DMS79 treated with DMSO at 0.1 percent for 48 hours (cell line): ENCODE results near the gene MPPED2.

Source experiments
- DNase-seq: peaks from one replicate; lab custom pipeline; 2025; lab: John Stamatoyannopoulos, UW

Gene MPPED2

DNA sequence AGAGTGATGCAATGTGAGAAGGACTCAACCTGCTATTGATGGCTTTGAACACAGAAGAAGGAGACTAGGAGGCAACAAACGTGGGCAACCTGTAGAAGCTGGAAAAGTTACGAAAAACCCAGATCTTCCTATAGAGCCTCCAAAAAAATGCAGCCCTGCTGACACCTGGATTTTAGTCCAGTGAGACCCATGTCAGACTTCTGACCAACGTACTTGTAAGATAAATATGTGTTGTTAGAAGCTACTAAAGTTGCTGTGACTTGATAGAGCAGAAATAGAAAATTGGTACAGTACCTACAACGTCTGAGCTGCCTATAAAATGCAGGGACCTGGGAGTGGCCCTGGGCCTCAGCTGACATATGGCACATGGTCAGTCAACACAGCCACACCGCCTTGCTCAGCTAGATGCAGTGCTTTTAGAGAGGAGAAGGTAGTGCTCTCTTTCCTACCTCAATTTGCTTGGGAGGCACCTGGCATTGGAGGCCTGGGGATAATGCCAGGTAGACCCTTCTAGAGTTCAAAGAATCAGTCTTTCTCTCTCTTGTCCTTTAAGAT, 165.8 kb downstream of the MPPED2 start:
- DNase-seq = no peak

DNA sequence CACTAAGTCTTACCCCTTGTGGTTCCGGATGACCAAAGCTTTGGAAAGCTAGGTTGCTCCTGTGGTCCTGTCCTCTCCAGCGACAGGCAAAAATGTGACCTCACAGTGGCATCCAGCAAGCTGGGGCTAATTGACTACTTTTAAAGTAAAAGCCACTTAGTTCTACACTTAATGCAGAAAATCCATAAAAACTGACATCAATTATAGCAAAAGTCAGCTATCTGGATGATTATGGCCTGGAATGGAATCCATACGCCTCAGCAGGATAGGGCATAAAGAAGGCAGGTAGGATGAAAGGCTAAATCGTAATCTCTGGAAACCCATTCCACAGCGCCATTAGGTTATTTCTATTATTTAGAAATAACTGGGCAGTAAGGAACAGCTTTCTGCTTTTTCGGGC, 171.3 kb downstream of the MPPED2 start:
- DNase-seq = no peak

DNA sequence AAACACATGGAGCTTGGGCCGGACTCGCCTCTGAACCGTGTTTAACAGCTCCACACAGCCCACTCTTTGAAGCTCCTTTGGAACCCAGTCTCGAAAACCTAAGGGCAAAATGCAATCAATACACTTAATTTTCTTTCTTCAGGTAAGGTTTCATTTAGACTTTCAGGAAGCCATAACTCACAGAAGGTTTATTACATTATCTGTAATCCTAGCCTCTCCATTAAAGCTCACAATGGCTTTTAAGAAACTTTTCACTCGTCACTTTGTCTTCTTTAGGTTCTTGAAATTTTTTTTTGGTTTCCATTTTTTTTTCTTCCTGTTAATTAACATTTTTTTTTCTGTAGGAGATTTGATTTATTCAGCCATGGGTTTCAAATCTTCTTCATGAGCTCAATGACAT, 171.9 kb downstream of the MPPED2 start:
- DNase-seq = no peak

DNA sequence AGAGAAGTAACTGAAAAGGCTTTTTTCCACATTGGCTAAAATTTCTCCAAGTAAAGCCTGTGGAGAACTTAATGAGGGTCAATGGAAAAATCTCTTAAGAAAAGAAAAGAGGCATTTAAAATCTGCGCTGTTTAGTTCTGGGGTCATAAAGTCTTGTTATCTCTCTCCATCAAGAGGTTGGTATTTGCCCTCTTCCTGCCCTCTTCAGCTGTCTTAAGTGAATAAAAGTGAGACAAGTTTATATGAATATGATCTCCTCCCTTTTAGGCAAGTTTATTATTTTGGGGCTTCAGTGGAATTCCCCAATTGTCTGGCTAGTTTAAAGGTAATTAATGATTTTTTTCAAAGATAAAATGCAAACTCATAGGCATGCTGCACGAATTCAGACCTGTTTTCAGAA, 173.6 kb downstream of the MPPED2 start:
- DNase-seq = no peak

DNA sequence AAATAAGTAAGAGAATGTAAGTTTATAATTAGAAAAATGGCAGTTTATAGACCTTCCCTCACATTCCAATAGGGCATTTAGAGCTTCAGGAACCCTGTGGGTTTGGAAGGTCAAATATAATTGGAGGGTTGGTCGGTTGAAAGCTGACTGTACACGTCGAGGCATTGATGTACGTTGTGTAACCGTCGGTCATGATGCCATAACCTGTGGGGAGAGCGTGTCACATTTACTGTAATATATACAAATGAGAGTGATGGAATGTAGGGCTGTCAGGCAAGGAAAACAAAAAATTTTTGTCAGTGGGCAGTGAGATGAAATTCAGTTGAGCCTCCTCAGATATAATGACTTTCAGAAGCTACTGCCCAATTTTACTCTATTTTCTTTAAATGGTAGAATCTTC, 174.8 kb downstream of the MPPED2 start:
- no peak for DNase-seq

DNA sequence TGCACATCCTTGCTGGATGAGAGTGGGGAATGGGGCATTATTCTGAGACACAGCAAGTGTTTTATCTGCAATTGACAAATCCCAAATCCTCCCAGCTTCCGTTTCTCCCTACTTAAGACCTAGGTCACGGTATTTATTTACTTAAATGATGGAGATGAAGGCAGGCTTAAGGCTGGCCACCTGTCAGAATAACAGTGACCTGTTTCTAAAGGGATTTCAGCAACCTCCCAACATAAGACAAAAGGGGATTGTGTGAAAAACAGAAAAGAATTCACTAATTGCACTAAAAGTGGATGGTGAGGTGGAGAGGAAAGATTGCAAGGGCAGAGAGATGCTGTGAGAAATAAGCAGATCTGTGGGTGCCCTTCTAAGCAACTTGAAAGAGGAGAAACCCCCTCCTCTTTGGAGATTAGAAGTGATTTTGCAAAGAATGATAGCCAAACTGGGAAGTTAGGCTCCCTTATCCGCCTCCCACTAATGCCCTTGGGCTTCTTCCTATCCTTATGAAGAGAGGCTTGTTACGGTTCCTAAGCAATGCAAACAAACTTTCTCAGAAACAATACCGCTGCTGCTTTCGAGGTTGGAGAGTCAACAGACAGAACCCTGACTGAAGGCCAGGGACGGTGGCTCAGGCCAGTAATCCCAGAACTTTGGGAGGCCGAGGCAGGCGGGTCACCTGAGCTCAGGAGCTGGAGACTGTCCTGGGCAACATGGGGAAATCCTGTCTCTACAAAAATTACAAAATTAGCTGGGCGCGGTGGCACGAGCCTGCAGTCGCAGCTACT, 179.0 kb downstream of the MPPED2 start:
- no peak for DNase-seq

DNA sequence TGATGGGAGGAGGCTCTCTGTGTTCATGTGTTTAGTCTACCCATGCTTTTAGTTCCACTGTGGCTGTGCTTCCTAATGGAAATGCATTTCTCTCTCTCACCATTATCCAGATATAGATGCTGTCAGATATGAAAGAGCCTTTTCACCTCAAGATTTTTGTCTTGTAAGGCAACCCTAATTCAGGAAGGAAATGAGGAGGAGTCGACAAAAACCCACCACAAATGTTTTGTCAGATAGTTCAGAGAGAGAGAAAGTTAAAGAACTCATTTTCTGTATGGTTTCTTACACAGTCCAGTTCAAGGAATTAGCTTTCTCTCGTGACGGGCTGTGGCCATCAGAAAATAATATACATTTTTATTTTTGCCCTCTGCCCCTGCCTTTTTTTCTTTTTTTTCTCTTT, 180.8 kb downstream of the MPPED2 start:
- DNase-seq = no peak

DNA sequence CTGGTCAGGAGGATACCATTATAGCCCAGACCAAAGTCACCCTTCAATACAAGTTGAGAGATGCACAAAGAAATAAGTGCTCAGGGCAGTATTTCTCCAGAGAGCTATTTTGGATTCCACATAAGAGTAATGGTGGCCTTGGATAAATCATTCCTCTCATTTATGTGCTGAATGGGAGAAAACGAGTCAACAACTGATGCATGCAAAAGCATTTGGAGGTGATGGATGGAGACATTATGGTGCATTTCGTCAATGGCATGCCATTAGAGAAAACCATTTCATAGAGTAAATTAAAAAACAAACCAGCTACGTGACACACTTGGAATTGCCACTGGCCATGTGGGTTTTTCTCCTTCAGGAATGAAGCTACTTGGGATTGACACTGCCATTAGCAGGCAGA, 182.0 kb downstream of the MPPED2 start:
- no peak for DNase-seq

DNA sequence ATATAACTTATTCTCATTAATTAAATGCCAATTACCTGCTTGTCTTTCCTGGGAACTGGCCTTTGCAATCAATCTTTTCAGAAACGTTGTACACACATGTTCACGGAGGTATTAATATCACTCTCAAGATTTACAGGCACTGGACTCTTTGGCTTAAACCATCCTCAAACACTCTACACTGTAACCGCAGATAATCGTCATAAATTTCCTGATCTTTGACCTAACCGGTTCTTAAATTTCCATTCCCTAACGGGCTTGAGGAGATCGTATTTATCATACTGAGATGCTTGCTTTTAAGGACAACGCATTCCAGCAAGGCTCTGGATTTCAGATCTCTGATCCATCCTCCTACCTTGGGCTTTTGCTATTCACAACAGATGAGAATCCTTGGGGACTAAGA, 190.4 kb downstream of the MPPED2 start:
- DNase-seq = no peak

DNA sequence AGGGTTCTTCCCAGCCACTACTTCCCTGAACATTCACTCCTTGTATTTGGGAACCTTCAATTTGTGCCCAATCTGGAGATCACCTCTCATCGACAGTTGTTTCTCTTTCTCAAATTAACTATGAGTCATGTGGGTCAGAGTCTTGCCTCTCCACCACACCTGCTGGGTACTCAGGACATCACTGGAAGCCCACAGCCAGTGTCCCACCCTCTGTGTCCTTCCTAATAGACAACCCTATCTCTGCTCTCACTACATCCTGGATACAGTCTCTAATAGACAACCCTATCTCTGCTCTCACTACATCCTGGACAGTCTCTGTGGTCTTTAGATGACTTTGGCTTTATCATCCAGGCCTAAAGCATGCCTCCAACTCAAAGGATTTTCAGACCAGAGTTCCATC, 193.1 kb downstream of the MPPED2 start:
- DNase-seq = no peak

DNA sequence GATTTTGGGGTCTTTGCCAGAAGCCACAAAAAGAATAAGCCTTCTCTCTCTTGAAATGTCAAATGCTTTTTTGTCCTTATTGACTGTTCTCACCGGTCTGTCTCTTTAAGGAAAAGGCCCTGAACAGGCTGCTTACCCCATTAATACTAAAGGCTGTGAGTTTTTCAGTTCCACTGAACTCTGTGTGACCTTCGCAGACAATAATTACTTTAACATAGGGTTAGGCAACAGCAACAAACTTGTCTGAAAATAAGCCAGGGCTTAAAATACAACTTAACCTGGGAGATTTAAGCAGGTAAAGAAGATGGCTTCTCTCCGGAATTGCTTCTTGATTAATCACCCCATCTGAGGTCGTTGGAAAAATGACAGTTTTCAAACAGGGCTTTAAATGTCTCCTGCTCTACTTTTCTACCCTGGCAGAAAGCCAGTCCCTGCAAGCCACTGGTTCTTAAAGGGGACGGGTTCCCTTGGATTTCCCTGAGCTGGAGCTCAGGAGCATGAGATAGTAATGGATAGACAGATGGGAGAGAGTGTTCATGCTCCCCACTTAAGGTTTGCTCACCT, 193.8 kb downstream of the MPPED2 start:
- DNase-seq = no peak

DNA sequence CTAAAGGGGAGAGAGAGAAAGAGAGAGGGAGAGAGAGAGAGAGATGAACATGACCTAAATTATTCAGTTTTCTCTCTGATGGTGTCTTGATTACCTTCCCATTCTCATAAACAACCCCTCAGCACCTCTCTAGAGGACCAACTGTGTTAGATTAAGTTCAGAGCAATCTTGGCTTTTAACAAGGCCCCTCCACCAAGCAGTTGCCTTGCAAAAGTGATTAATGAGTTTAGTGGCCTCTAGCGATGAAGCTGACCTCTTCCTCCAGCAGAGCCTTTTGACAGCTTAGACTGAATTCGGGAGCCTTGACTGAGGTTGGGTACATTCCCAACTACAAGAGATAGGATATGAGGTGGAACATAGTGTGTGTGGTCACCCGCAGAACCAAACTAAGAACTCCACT, 197.2 kb downstream of the MPPED2 start:
- DNase-seq = no peak

DNA sequence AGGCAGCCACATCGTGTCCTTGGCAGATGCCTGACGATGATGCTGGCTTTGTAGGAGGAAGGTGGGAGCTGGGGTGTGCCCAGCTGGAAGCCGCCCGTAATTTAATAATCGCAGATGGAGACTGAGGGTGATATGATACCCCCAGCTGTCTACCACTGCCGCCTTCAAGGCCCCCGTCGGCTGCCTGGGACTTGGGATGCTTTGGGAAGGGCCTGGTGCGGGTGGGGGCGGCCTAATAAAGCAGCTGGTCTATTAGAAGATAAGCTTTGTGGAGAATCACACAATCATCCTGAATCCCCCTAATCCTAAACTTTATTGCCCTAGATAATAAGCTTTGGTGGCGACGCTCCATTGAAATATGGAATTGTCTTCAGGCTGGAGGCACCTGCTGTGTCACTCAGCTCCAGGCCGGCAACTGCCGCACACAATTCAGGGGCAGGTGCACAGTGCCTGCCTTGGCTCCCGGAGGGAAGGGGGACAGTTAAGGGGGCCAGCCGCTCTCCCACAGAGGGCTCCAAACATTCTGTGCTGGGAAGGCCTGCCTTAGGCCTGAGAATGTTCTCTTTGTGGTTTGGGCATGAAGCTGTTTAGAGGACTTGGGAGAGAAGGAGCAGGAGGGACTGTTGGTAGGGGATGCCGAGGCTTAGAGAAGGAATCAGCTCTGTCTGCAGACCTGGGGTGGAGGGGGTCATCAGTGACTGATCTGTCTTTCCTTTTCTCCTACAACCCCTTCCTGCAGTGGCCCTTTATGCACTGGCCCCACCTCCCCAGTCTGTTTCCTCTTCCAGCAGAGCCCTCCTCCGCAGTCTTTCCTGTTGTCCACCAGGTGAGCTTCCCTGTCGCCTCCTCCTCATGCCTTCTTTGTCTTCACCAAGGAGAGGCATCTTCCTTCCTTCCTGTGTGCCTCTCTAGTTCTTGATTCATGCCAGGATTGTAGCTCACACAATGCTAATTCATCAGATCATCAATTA, 198.0 kb downstream of the MPPED2 start:
- no peak for DNase-seq

DNA sequence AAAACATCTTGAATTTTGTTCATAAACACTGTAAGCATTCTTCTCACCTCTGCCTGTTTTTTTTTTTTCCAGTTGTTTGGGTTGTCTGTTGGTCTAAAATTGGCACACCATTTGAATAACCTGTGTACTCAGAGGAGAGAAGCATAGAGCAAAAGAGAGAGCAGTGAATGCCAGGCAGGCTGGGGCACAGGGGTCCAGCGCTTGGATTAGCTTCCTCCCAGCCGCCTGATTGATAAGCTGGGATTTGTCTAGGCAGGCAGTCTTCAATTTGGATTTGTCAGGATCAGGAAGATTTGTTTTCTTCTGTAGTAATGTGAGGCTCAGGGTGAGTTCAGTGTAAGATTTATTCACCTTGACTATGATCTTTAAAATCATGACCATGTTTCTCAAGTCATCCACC, 204.3 kb downstream of the MPPED2 start:
- no peak for DNase-seq

DNA sequence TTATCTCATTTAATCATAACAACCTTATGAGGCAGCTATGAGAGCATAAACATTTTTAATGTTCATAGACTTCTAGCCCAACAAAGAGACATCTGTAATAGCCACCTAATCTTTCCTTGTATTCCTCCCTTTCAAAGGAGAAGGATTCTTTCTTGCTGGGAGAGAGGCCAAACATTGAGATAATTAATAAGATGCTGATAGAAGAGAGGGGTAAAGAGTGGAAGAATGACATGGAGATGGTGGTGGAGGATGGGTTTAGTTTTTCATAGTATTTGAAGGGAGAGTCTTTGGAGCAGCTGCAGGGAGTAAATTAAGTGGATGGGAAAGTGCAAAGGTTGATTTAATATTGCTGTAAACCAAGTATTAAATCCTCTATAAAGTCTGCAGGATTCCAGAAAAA, 205.3 kb downstream of the MPPED2 start:
- no peak for DNase-seq

DNA sequence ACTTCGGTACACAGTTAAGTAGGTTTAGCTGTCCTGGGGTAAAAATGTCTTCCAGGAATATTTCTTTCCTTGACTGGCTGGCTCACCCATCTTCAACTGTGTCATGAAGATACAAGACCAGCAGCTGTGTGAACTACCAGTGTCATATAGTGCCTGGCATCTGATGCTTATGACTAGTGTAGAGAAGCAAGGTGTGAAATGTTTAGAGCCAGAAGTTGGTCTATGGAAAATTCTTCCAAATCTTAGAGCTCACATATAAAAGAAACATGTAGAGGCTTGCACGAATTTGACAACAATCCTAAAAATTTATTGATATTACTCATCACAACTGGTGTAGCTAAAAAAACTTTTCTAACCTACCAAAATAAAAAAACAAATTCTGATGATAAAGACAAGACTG, 208.8 kb downstream of the MPPED2 start:
- no peak for DNase-seq

DNA sequence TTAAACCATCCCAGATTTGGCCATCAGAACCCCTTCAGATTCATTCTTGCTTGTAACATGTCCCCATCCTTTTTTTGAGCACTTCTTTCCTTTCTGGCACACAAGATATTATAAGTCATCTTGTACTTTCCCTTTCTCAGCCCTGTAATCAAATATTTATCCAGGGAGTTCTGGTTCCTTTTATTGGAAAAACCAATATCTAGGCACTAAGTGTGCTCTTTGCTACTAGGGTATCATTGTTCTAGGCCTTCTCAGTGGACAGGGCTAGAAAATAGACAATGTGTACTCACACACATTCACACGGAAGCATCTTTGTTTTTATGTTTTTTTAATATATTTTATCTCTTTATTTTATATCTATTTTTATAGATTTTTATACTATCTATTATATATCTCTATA, 216.0 kb downstream of the MPPED2 start:
- no peak for DNase-seq

DNA sequence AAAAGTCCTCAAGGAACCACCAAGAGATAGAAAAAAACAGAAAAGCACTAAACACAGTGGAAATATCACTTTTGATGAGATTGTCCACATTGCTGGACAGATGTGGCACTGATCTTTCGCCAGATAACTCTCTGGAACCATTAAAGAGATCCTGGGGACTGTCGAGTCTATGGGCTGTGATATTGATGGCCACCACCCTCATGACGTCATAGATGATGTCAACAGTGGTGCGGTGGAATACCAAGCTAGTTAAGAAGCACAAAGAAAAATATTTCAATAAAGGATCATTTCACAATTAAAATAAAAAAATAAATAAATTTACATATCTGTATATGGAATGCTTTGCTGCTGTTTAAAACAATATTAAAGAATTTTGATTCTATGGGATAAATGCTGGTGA, 217.8 kb downstream of the MPPED2 start:
- DNase-seq = no peak

DNA sequence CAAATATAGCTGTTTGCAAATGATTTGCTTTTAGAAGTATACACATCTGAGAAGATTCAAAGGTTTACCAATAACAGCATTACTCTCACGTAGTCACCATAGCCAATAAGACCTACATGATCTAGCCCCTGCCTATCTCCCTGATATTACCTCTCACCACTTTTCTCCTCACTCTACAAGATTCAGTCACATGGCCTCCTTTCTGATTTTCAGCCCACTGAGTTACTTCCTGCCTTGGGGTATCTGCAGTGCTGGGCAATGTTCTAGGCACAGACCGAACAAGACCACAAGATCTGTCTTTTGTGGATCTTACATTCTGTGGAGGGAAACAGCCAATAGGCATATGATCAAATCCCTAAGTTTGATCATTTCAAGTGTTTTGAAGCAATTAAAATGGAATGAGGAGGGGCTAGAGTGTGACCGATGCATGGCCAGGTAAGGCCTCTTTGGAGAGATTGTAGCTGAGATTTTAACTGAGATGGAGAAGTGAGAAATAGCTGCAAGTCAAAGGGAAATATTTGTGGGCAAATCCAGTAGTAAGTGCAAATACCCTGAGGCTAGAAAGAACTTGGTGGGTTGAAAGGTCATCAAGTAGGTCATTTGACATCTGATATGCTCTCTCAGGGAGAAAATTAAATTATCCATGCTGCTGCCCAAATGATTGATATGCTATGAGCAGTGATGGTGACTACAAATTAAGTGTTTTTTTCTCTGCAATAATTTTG, 220.2 kb downstream of the MPPED2 start:
- no peak for DNase-seq

DNA sequence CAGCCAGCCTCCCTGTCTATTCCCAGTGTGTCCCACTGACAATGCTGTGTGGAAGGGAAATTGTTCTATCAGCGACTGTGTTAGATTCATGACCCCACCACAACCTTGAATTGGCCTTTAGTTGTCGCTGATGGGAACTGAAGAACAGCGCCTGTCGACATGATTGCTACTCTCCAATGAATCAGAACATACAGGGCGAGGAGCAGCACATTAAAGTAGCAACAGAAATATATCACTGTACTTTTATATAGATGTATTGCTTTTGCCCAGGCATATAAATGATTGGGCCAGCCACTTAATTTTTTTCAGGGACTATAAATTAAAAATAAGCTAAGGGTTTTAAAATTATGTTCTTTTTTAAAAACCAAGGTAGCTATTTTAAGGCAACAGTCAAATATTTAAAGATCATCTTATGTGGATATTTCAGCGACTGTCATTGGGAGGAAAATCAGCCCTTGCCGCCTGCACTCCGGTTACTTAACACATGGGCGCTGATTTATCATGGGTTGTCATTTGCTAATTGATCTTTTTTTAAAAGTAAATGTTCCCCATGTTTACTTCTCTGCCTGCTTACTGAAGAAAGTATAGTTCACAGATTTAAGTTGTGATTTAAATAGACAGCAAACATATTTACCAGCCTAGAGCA, 221.2 kb downstream of the MPPED2 start:
- no peak for DNase-seq

DNA sequence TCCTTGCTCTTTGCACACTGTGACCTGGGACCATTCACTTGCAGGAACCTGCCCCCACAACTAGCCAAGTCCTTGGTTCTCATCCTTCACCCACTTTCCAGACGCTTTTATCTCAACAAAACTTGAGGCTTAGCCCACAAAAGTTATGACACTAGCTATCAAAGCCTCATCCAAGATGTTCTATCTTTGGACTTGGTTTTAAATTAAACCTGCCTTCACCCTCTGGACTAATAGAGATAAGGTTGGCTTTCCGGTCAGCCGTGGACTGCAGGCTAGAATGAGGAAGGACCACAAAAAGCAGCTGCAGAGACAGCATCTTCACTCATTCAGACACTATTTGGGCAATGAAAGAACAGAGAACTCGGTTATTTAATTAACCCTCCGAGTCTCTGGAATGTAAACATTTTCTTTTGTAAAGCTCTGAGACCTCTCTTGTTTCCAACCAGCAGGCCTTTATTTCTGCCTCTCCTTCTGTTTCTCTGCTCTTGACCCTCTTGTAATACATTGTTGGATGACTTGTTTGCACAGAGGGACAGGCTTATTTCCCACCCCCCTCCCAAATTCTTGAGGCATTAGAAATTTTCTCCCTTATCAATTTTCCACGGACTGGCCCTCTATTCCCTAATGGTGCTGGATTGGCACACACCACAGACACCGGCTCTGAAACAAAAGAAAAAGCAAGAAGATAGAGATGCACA, 221.9 kb downstream of the MPPED2 start:
- DNase-seq = no peak
